Measurements from ENCODE around the gene STXBP4.

Gene STXBP4

GRCh38 chr17:54971901-54972300 lies 3.3 kb downstream of the STXBP4 start:
- DNase-seq = no peak

GRCh38 chr17:54972406-54973138 lies 4.0 kb downstream of the STXBP4 start:
- DNase-seq = no peak

DNA sequence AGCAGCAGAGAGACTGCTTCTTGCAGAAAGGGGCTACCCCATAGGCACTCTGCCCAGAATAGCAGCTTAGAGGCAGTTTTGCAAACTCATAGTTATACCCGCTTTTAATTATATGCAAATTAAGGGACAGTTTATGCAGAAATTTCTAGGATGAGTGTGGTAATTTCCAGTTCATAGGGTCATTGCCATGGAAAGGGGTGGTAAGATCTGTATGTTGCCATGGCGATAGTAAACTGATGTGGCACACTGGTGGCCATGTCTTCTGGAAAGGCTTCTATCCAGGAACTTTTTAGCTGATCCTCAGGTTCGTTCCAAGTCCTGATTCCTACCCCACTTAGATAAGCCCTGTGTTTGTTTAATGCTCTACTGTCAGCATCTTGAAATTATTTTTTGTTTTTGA lies 6.2 kb downstream of the STXBP4 start:
- no peak for DNase-seq

DNA sequence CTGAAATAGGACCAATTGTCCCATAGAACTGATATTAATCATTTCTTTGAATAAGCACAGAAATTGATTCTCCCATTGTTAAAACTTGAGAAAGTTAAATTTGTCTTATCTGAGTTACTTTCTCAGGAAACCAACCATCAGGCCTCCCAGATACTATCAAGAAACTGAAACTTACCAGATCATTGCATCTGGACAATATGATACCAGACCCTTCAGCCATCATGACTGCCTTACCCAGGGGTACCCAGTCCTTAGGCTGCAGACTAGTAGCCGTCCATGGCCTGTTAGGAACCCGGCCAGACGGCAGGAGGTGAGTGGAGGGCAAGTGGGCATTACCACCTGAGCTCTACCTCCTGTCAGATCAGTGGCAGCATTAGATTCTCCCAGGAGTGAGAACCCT lies 7.8 kb downstream of the STXBP4 start:
- DNase-seq = no peak

GRCh38 chr17:54977744-54978143 lies 9.2 kb downstream of the STXBP4 start:
- no peak for DNase-seq

DNA sequence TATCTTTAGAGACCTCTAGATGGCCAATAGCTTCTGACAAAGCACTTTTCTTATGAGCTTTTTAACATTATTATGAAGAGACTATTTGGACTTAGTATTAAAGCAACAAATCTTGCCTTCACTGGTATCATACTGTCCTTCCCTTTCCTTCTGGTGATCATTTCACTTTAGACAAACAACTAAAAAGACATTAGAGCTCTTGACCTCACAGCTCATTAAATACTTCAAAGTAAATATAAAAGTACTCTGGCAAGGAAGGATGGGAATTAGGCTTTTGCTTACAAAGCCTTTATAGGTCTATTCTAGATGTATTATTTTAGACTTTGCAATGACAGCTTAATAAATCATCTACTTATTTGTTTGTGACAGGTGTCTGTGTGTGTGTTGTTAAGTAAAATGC lies 11.1 kb downstream of the STXBP4 start:
- DNase-seq = no peak

DNA sequence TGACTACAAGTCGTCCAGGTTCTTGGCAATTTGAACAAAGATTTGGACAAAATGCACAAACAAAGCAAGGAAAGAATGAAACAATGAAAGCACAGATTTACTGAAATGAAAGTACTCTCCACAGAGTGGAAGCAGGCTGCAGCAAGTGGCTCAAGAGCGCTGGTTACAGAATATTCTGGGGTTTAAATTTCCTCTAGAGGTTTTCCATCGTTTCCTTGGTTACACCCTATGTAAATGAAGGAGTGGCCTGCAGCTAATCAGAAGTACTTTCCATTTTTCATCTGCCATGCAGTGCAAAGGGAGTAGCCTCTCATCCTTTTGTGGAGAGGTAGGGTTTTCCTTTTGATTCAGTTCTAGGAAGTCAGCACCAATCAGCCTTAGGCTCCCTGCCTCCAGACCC lies 11.8 kb downstream of the STXBP4 start:
- DNase-seq = no peak

GRCh38 chr17:54982399-54982798 lies 13.8 kb downstream of the STXBP4 start:
- DNase-seq = no peak

DNA sequence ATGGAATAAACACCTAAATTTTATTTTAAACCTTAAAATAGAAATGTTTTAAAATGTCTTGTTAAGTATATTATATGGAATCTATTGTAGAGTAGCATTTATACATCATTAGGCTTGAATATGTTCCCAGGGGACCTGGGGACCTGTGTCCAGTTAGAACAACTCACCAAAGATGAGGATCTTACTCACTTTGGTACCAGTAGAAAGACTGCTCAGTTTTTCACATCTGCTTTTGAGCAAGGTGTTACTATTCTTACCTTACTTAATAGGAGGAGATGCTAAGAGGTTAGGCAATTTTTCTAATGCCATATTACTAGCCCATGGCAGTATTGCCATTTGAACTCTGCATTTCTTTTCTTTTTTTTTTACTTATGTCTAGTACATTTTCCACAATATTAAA lies 14.7 kb downstream of the STXBP4 start:
- DNase-seq = no peak

DNA sequence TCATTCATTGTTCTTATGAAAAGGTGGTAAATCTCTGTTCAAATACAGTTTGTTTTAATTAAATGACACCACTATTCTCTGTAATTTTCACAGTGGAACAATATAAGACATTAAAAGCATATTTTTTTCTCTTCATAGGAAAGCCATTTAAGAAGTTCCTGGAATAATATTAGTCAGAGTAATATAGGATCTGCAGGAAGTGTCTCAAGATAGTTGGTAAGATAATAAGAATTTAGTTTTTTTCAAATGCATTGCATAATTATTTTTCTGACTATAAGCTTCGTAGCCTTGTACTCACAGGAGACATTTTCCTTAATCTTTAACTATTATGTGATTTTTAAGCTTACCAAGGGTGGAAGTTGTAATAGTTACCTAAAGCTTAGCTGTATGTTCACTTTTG lies 16.9 kb downstream of the STXBP4 start:
- no peak for DNase-seq

GRCh38 chr17:54990118-54990517 lies 21.6 kb downstream of the STXBP4 start:
- DNase-seq = no peak

DNA sequence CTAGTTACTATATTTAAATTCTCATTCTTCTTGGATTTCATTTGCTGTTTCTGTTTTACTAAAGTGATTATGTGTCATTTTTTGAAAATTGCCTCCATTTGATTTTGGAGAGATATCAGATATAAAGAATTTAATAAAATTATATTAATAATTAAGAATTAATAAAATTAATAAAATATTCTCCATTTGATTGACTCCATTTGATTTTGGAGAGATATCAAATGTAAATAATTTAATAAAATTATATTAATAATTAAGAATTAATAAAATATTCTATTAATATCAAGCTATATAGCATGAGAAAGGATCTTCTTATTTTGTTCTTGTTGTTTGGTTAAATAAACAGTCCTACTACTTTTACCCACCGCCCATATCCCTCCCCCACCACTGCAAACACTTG lies 23.0 kb downstream of the STXBP4 start:
- no peak for DNase-seq

DNA sequence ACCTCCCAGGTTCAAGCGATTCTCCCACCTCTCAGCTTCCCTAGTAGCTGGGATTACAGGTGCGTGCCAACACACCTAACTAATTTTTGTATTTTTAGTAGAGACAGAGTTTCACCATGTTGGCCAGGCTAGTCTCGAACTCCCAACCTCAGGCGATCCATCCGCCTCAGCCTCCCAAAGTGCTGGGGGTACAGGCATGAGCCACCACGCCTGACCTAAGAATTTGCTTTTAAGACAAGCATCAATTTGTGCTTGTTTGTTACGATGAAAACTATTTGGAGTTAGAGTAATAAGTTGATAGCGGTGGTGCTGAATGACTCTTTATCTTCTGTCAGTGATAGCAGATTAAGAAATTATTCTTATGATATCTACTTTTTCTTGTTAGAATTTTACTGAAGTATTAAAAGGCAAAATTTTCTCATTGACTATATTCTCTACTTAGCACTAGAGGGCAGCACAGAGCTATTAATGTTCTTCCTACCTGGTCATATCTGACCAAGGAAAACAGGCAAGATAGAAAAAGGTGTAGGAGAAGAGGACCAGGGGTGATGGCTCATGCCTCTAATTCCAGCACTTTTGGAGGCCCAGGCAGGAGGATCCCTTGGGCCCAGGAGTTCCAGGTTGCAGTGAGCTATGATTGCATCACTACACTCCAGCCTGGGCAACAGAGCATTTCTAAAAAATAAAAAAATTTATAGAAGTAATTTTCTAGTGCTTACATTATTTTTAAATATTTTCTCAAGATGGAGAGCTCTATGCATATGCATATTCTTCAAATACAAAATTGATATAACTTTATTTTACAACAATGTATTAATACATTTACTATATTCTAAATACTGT lies 24.5 kb downstream of the STXBP4 start:
- no peak for DNase-seq

DNA sequence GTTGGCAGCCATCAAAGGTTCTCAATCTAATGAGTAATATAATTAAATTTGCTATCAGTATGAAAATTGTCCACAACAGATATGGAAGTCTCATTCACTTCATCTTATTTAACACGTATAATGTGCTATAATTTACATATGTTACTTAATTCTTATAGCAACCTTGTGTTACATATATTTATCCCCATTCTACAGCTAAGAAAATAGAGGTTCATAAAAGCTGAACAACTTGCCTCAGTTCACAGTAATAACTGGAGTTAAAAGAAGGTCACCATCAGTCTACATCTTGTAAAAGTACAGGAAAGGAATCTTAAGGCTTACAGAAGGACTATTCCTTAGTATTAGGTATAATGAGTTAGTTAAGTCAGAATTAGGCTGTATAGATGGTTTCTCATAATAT lies 27.9 kb downstream of the STXBP4 start:
- no peak for DNase-seq

DNA sequence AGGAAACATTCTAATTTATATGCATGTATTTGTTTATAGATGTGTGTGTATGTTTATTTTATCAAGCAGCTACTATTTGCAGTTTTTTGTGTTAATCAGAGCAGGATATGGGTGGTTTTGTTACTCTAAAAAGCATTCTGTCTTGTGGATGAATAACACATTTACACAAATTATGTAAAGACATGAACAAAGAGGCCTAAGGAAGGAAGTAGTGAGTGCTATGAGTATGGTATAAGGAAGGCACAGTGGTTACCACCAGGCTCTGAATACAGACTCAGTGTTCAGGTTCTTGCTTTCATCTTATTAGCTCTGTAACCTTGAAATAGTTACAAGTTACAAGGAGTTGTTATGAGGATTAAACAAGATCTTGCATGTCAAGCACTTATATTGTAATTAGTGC lies 33.9 kb downstream of the STXBP4 start:
- no peak for DNase-seq

- DNase-seq = no peak
Measured at GRCh38 chr17:55004484-55004883, 35.9 kb downstream of the STXBP4 start.

DNA sequence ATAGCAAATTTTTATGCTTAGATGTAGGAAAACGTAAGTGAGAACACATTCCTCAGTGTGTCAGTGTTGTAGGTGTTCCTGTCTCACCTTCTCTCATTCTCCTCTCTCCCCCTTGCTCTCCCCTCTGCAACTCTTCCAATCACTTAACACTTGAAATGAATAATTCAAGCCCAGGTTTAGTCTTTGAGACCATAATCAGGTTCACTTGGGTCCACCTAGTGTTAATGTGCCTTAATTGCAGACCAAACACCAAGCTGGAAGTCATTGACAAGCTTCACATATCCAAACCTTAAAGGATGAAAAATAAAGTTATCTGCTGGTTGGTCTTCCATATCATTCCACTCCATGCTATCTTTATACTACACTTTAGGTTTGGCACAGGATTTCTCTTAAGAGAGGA lies 37.0 kb downstream of the STXBP4 start:
- DNase-seq = no peak

DNA sequence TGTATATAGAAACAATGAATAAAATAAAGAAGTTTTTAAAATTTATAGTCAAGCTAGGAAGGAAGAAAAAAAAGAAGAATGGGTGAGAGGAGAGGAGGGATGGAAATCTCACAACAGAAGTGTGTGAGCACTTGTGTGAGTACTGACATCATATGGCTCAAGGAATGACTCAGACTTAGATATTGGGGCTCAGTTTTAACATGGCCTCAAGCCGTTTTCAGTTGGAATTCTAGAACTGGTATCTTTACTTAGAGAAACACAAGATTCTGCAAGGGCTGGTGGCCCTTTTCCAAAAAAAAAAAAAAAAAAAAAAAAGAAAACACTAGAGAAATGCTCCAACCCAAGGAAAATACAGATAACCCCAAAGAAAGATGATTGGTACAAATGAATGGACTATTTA lies 55.1 kb downstream of the STXBP4 start:
- no peak for DNase-seq

DNA sequence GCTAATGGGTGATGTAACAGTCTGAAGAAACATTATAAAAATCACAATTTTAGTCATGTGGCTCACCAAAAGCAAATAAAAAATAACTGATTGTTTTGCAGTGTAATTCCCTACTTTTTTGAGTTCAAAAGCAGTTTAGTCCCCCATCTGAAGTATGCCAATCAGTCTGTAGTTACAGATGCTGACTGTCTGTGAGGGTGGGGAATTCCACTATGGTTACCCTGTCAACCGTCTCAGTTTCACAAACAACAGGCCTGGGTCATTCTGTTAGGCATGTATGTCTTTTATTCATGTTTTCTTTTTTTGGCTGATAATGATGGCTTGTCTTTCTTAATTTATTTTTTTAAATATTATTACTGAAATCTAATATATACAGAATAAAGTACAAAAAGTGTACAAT lies 69.3 kb downstream of the STXBP4 start:
- no peak for DNase-seq

DNA sequence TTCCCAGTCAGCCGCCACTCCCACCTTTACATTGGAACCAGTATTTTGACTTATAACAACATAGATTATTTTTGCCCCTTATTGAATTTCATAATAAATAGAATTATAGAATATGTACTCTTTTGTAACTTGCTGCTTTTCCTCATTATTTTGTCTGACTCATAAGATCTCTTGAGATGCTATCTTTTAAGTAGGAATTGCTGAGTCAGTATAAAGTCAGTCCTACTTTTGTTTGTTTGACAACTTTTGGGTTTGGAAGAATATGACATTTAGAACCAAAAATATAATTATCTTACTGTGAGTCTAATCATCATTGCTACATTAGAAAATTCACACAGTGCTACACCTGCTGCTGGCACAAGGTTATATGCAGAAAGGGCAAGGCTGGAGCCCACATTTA lies 69.7 kb downstream of the STXBP4 start:
- DNase-seq = no peak

- no peak for DNase-seq
Measured at GRCh38 chr17:55040611-55041010, 72.0 kb downstream of the STXBP4 start.

DNA sequence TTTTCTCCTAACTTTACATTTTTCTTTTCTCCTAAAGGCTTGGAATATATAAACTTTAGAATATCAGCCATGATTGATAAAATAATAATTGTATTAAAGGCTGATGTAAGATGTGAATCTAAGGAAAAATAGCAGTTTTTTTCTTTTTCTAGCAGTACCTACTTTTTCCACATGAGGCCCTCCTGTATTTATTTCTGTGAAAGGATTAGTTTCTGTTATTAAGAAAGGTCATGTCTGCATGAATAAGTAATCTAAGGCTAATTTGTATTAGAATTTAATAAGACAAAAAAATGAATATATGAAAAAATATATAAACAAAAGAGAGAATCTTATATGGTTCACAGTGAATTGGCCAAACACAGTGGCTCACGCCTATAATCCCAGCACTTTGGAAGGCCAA lies 85.3 kb downstream of the STXBP4 start:
- DNase-seq = no peak

- no peak for DNase-seq
Measured at GRCh38 chr17:55054429-55054828, 85.9 kb downstream of the STXBP4 start.

DNA sequence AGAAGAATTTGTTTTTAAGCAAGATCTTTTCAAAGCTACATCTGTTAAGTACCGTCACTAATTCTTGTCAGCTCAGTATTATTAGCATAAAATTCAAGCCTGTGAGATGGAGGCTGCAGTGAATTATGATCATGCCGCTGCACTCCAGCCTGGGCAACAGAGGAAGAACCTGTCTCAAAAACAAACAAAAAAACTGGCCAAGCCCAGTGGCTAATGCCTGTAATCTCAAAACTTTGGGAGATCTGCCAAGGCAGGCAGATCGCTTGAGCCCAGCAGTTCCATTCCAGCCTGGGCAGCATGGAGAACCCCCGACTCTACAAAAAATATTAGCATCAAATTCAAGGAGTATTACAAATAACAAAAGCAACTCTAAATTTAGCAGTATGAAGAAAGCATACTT lies 88.0 kb downstream of the STXBP4 start:
- DNase-seq = no peak

DNA sequence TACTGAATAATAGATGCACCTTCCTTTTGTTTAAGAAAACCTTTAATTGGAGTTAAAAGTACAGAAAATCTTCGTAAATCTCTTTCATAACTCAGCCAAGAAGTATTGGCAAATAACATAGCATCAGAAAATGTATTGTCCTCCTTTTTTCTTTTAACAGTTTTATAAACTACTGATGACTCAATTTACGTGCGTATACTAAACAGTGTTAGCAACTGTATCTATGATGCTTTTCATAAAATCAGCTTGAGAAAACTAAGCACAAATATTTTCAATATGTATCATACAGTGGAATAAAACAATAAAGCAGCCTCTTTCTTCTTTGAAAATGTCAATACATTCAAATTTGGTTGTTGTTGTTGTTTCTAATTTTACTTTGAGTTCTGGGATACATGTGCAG lies 88.6 kb downstream of the STXBP4 start:
- no peak for DNase-seq

Measured in activated effector memory CD4-positive, alpha-beta T cell treated with Interleukin-2 at 50 U/mL for 16 hours (primary cell).